Smooth muscle cell (in vitro differentiated cells): ENCODE results near the gene LYVE1. TPM values are rescaled to one million over a fixed set of nuclear protein-coding genes. Genes with fewer than 3 reads are reported as not detected.

Experiments used
- DNase-seq: peaks from one replicate; lab custom pipeline; 2025; ENCODE audit not compliant: unreplicated experiment; lab: John Stamatoyannopoulos, UW
- H2AFZ ChIP-seq: fragments of 200-600 bp; sonication (generic); 2 replicates; pipeline ENCODE4 v1.6.0; 2016; ENCODE audit warnings: antibody characterized with exemption, low read depth, mild to moderate bottlenecking
- H3F3A ChIP-seq: fragments of 200-600 bp; sonication (generic); 2 replicates; pipeline ENCODE4 v1.6.0; 2017; ENCODE audit warnings: antibody characterized with exemption, low read depth
- H3K27ac ChIP-seq: fragments of 200-600 bp; sonication (generic); 2 replicates; pipeline ENCODE4 v1.5.1; 2016; ENCODE audit warnings: low read depth, mild to moderate bottlenecking
- H3K27me3 ChIP-seq: fragments of 200-600 bp; sonication (generic); 2 replicates; pipeline ENCODE4 v1.6.1; 2016; ENCODE audit warnings: low read depth, mild to moderate bottlenecking
- H3K36me3 ChIP-seq: fragments of 200-600 bp; sonication (generic); 2 replicates; pipeline ENCODE4 v1.5.1; 2016; ENCODE audit warnings: low read depth
- H3K4me1 ChIP-seq: fragments of 200-600 bp; sonication (generic); 2 replicates; pipeline ENCODE4 v1.5.1; 2016; ENCODE audit warnings: low read depth
- H3K4me2 ChIP-seq: fragments of 200-600 bp; sonication (generic); 2 replicates; pipeline ENCODE4 v1.6.0; 2016; ENCODE audit warnings: mild to moderate bottlenecking
- H3K4me3 ChIP-seq: fragments of 200-600 bp; sonication (generic); 2 replicates; pipeline ENCODE4 v1.5.1; 2016; ENCODE audit warnings: mild to moderate bottlenecking
- H3K79me2 ChIP-seq: fragments of 200-600 bp; sonication (generic); 2 replicates; pipeline ENCODE4 v1.6.0; 2016; ENCODE audit warnings: low read depth, mild to moderate bottlenecking
- H3K9ac ChIP-seq: fragments of 200-600 bp; sonication (generic); 2 replicates; pipeline ENCODE4 v1.6.0; 2016; ENCODE audit warnings: low read depth
- H3K9me3 ChIP-seq: fragments of 200-600 bp; sonication (generic); replicated peaks from 2 replicates; pipeline ENCODE4 v1.5.1; 2016; ENCODE audit warnings: low read depth
- H4K20me1 ChIP-seq: fragments of 200-600 bp; sonication (generic); 2 replicates; pipeline ENCODE4 v1.6.0; 2016; ENCODE audit warnings: low read depth
- WGBS: methylation state at CpG from one replicate; pipeline ENCODE4 v1.1.7; 2016; ENCODE audit warnings: low lambda C conversion rate; 5-methylcytosine and 5-hydroxymethylcytosine counted together
- polyA plus RNA-seq: library from polyadenylated mRNA; unstranded; fragments of >200 nt; fragmentation: Nextera tagmentation; extraction: Ambion mirVana; gene quantifications from 2 replicates; pipeline ENCODE4 v1.2.1, GENCODE V29; 2016
- total RNA-seq: library from RNA; depleted of rRNA; stranded (reverse); fragments of >200 nt; gene quantifications from 2 replicates; pipeline ENCODE4 v1.2.3, GENCODE V29; 2014
- TF ChIP-seq, protein P1 (sequence below): fragments of 200-600 bp; sonication (generic); IDR thresholded peaks from 2 replicates; pipeline ENCODE4 v1.5.1; 2017; ENCODE audit warnings: borderline replicate concordance, mild to moderate bottlenecking, antibody characterized with exemption; ENCODE audit not compliant: insufficient read depth, poor library complexity, severe bottlenecking

Gene LYVE1
- total and polyA plus RNA-seq, 2 experiments from 2014 or later: not detected

DNA sequence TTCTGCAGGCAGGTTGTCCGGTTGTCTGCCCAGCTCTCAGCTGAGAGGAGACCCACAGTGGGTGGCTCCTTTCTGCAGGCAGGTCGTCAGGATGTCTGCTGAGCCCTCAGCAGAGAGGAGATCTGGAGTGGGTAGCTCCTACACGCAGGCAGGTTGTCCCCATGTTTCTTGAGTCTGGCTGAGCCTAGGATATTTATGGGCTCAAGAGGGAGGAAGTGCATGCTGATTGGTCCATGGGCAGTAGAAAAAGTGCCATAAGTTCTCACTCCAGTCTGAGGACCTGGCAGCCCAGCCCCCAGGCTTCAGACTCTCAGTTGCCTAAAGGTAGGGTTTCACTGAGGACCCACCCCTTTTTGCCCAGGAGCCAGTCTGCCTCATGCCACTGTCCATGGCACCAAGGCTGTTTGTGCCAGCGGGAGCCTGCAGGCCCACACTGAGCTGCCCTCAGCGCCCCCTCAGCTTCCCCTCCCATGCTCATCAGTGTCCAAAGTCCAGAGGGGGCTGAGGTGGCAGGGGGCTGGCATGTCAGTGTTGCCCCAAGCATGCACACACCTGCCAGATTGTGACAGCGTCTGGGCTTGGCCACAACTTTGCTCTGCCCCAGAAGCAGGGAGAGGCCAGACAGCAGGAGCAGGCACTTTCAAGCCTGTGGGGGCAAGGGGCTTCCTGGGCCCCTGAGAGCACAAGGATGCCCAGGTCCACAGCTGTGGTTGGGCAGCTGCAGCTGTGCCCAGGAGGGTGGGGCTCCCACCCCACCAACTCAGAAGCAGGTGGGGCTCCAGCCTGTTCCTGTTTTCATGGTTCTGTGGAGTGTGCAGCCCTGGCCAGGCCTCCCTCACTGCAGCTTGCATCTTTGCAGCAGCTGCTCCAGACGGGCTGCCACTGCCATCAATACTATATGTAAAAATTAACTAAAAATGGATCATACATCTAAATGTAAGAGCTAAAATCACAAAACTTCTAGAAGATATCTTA lies 23.7 kb downstream of the LYVE1 start:
- TF ChIP-seq, protein P1, sequence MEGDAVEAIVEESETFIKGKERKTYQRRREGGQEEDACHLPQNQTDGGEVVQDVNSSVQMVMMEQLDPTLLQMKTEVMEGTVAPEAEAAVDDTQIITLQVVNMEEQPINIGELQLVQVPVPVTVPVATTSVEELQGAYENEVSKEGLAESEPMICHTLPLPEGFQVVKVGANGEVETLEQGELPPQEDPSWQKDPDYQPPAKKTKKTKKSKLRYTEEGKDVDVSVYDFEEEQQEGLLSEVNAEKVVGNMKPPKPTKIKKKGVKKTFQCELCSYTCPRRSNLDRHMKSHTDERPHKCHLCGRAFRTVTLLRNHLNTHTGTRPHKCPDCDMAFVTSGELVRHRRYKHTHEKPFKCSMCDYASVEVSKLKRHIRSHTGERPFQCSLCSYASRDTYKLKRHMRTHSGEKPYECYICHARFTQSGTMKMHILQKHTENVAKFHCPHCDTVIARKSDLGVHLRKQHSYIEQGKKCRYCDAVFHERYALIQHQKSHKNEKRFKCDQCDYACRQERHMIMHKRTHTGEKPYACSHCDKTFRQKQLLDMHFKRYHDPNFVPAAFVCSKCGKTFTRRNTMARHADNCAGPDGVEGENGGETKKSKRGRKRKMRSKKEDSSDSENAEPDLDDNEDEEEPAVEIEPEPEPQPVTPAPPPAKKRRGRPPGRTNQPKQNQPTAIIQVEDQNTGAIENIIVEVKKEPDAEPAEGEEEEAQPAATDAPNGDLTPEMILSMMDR: no peak
- no peak overlapping the region for H3K9ac ChIP-seq
- no peaks in the 10 kb centered on the region for H3K9me3 ChIP-seq
- no peaks in the 10 kb centered on the region for H3K36me3 ChIP-seq
- H4K20me1 ChIP-seq: no peaks in the 10 kb centered on the region
- H3K4me1 ChIP-seq: peaks cover 6% of the 10 kb centered on the region
- WGBS: 81% methylated on average over 7 of the region's 7 CpGs
- H3F3A ChIP-seq: no peaks in the 10 kb centered on the region
- H3K4me3 ChIP-seq: no peak overlapping the region
- no peak overlapping the region for H2AFZ ChIP-seq
- H3K27me3 ChIP-seq: no peaks in the 10 kb centered on the region
- H3K4me2 ChIP-seq: no peak overlapping the region
- peaks cover 5% of the 10 kb centered on the region for H3K79me2 ChIP-seq
- DNase-seq: no peak
- no peak overlapping the region for H3K27ac ChIP-seq

DNA sequence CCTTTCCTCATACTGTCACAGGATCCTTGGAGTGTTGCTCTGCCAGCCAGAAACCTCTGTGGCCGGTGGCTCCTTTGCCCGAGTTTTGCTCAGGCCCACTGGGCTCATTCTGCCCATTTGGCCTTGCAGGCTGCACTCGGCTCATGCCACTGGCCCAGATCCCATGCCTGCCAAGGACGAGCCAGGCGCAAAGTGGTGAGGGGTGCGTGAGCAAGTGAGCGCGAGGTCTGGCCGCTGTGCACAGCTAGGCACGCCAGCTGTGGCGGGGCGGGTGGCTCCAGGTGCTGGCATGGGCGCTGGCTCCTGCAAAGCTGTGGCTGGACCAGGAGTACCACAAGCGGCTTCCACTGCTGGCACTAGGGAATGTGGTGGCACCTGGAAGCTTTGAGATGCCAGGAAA lies 24.7 kb downstream of the LYVE1 start:
- no peaks in the 10 kb centered on the region for H3K9me3 ChIP-seq
- H2AFZ ChIP-seq: no peak overlapping the region
- no peak for DNase-seq
- TF ChIP-seq, protein P1: no peak
- H3K9ac ChIP-seq: no peak overlapping the region
- 94% methylated on average over 14 of the region's 14 CpGs for WGBS
- H3K4me1 ChIP-seq: peaks cover 6% of the 10 kb centered on the region
- no peaks in the 10 kb centered on the region for H3F3A ChIP-seq
- no peaks in the 10 kb centered on the region for H4K20me1 ChIP-seq
- H3K79me2 ChIP-seq: peaks cover 13% of the 10 kb centered on the region
- no peak overlapping the region for H3K4me2 ChIP-seq
- H3K27me3 ChIP-seq: no peaks in the 10 kb centered on the region
- no peaks in the 10 kb centered on the region for H3K36me3 ChIP-seq
- no peak overlapping the region for H3K4me3 ChIP-seq
- no peak overlapping the region for H3K27ac ChIP-seq

DNA sequence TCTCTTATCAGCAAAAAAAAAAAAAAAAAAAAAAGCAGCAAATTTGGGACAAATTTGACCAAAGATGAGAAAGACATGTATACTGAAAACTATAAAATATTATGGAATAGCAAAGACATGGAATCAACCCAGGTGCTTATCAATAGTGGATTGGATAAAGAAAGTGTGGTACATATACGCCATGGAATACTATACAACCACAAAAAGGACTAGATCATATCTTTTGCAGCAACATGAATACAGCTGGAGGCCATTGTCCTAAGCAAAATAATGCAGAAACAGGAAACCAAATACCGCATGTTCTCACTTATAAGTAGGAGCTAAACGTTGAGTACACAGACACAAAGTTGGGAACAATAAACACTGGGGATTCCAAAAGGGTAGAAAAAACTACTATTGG lies 25.7 kb downstream of the LYVE1 start:
- TF ChIP-seq, protein P1: no peak
- Histone ChIP-seq H3K27me3 (no peaks in the 10 kb centered on the region), H2AFZ (no peak overlapping the region), H3F3A (no peaks in the 10 kb centered on the region), H3K79me2 (peaks cover 21% of the 10 kb centered on the region), H4K20me1 (no peaks in the 10 kb centered on the region), H3K4me3 (no peak overlapping the region), H3K36me3 (no peaks in the 10 kb centered on the region), H3K9ac (no peak overlapping the region), H3K4me1 (peaks cover 6% of the 10 kb centered on the region), H3K4me2 (no peak overlapping the region), H3K27ac (no peak overlapping the region), H3K9me3 (no peaks in the 10 kb centered on the region)
- WGBS: 96% methylated on average over 3 of the region's 3 CpGs
- no peak for DNase-seq
